GM12878 (cell line): ENCODE measurements around the gene ATP2C1. TPM values are rescaled to one million over a fixed set of nuclear protein-coding genes. Genes with fewer than 3 reads are reported as not detected.

Source experiments
- BCL3 ChIP-seq: IDR thresholded peaks from 2 replicates; pipeline ENCODE4 v1.6.1; 2011; ENCODE audit warnings: borderline replicate concordance, low read depth, mild to moderate bottlenecking, moderate library complexity, low read length; ENCODE audit not compliant: insufficient read depth, poor library complexity, severe bottlenecking
- EED ChIP-seq: sonication (generic); IDR thresholded peaks from 2 replicates; pipeline ENCODE4 v1.6.1; 2016; ENCODE audit warnings: antibody characterized with exemption, low read depth
- HCFC1 ChIP-seq: fragments of 150-350 bp; IDR thresholded peaks from 2 replicates; pipeline ENCODE4 v1.6.1; 2014; ENCODE audit warnings: low read length
- HDGF ChIP-seq: fragments of 450-650 bp; IDR thresholded peaks from 2 replicates; pipeline ENCODE4 v1.6.1; 2016; ENCODE audit warnings: antibody characterized with exemption
- PBX3 ChIP-seq: IDR thresholded peaks from 2 replicates; pipeline ENCODE4 v1.6.1; 2011; ENCODE audit warnings: mild to moderate bottlenecking, low read depth, low read length, moderate library complexity; ENCODE audit not compliant: insufficient replicate concordance
- PKNOX1 ChIP-seq: fragments of 450-650 bp; IDR thresholded peaks from 2 replicates; pipeline ENCODE4 v1.6.1; 2016; ENCODE audit warnings: mild to moderate bottlenecking
- RFX5 ChIP-seq: IDR thresholded peaks from 2 replicates; pipeline ENCODE4 v1.6.1; 2011; ENCODE audit warnings: low read depth, low read length, improper control_type of control experiment
- SMC3 ChIP-seq: IDR thresholded peaks from 2 replicates; pipeline ENCODE4 v1.6.1; 2011; ENCODE audit warnings: low read length, improper control_type of control experiment, borderline replicate concordance
- SUZ12 ChIP-seq: fragments of 200-600 bp; sonication (generic); IDR thresholded peaks from one replicate; pipeline ENCODE4 v1.6.1; 2018; ENCODE audit warnings: antibody characterized with exemption, mild to moderate bottlenecking; ENCODE audit not compliant: unreplicated experiment
- YBX1 ChIP-seq: fragments of 450-650 bp; IDR thresholded peaks from 2 replicates; pipeline ENCODE4 v1.6.1; 2016; ENCODE audit warnings: antibody characterized with exemption
- polyA plus RNA-seq, 11 experiments: library from polyadenylated mRNA; depleted of rRNA in 4 of 11; unstranded in 6 of 11; stranded (reverse) in 5 of 11; fragments of >200 nt; fragmentation: Nextera tagmentation in 4 of 11; fragmentation: Illumina TruSeq in 1 of 11; extraction: Ambion mirVana in 4 of 11; extraction: Trizol in 1 of 11; gene quantifications; 1 replicate in 1 of 11; 2 replicates in 10 of 11; pipeline versions ENCODE4 v1.2.1 to v1.2.3, GENCODE V29; 2011 to 2016; ENCODE audit warnings: inconsistent platforms in 2 of 11, missing spikeins in 2 of 11, low read depth in 1 of 11
- total RNA-seq, 4 experiments: library from RNA; depleted of rRNA in 3 of 4; stranded (reverse); fragments of >200 nt in 3 of 4; fragmentation: Illumina TruSeq in 1 of 4; extraction: Trizol in 1 of 4; gene quantifications; 2 replicates each; pipeline versions ENCODE4 v1.2.1 to v1.2.3, GENCODE V29; 2013 to 2021
- TF ChIP-seq, protein P1 (sequence below): fragments of 450-650 bp; IDR thresholded peaks from 2 replicates; pipeline ENCODE4 v1.6.1; 2017; ENCODE audit warnings: mild to moderate bottlenecking, moderate library complexity
- TF ChIP-seq, protein P2 (sequence below): fragments of 450-650 bp; IDR thresholded peaks from 2 replicates; pipeline ENCODE4 v1.6.1; 2017; ENCODE audit warnings: mild to moderate bottlenecking
- TF ChIP-seq, protein P3 (sequence below): IDR thresholded peaks from 2 replicates; pipeline ENCODE4 v1.6.1; 2012; ENCODE audit warnings: mild to moderate bottlenecking, low read depth, low read length

ATP2C1 gene
- total and polyA plus RNA-seq, 10 of the 15 experiments (the other 5 are each of a cell fraction or from before 2014, with no cell fraction given): 20.6 to 116 (median 55.1) TPM

GRCh38 chr3:130892759-130893375, 1.0 kb upstream of the ATP2C1 start (continued):
- TF ChIP-seq, protein P1, sequence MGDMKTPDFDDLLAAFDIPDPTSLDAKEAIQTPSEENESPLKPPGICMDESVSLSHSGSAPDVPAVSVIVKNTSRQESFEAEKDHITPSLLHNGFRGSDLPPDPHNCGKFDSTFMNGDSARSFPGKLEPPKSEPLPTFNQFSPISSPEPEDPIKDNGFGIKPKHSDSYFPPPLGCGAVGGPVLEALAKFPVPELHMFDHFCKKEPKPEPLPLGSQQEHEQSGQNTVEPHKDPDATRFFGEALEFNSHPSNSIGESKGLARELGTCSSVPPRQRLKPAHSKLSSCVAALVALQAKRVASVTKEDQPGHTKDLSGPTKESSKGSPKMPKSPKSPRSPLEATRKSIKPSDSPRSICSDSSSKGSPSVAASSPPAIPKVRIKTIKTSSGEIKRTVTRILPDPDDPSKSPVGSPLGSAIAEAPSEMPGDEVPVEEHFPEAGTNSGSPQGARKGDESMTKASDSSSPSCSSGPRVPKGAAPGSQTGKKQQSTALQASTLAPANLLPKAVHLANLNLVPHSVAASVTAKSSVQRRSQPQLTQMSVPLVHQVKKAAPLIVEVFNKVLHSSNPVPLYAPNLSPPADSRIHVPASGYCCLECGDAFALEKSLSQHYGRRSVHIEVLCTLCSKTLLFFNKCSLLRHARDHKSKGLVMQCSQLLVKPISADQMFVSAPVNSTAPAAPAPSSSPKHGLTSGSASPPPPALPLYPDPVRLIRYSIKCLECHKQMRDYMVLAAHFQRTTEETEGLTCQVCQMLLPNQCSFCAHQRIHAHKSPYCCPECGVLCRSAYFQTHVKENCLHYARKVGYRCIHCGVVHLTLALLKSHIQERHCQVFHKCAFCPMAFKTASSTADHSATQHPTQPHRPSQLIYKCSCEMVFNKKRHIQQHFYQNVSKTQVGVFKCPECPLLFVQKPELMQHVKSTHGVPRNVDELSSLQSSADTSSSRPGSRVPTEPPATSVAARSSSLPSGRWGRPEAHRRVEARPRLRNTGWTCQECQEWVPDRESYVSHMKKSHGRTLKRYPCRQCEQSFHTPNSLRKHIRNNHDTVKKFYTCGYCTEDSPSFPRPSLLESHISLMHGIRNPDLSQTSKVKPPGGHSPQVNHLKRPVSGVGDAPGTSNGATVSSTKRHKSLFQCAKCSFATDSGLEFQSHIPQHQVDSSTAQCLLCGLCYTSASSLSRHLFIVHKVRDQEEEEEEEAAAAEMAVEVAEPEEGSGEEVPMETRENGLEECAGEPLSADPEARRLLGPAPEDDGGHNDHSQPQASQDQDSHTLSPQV: no peak
- TF ChIP-seq, protein P2, sequence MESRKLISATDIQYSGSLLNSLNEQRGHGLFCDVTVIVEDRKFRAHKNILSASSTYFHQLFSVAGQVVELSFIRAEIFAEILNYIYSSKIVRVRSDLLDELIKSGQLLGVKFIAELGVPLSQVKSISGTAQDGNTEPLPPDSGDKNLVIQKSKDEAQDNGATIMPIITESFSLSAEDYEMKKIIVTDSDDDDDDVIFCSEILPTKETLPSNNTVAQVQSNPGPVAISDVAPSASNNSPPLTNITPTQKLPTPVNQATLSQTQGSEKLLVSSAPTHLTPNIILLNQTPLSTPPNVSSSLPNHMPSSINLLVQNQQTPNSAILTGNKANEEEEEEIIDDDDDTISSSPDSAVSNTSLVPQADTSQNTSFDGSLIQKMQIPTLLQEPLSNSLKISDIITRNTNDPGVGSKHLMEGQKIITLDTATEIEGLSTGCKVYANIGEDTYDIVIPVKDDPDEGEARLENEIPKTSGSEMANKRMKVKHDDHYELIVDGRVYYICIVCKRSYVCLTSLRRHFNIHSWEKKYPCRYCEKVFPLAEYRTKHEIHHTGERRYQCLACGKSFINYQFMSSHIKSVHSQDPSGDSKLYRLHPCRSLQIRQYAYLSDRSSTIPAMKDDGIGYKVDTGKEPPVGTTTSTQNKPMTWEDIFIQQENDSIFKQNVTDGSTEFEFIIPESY: no peak
- TF ChIP-seq YBX1 (no peak), BCL3 (no peak), SUZ12 (no peak), SMC3 (peak; percentile 86), HDGF (no peak), PBX3 (no peak), EED (no peak), PKNOX1 (no peak), HCFC1 (no peak), RFX5 (no peak)
- TF ChIP-seq, protein P3, sequence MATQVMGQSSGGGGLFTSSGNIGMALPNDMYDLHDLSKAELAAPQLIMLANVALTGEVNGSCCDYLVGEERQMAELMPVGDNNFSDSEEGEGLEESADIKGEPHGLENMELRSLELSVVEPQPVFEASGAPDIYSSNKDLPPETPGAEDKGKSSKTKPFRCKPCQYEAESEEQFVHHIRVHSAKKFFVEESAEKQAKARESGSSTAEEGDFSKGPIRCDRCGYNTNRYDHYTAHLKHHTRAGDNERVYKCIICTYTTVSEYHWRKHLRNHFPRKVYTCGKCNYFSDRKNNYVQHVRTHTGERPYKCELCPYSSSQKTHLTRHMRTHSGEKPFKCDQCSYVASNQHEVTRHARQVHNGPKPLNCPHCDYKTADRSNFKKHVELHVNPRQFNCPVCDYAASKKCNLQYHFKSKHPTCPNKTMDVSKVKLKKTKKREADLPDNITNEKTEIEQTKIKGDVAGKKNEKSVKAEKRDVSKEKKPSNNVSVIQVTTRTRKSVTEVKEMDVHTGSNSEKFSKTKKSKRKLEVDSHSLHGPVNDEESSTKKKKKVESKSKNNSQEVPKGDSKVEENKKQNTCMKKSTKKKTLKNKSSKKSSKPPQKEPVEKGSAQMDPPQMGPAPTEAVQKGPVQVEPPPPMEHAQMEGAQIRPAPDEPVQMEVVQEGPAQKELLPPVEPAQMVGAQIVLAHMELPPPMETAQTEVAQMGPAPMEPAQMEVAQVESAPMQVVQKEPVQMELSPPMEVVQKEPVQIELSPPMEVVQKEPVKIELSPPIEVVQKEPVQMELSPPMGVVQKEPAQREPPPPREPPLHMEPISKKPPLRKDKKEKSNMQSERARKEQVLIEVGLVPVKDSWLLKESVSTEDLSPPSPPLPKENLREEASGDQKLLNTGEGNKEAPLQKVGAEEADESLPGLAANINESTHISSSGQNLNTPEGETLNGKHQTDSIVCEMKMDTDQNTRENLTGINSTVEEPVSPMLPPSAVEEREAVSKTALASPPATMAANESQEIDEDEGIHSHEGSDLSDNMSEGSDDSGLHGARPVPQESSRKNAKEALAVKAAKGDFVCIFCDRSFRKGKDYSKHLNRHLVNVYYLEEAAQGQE: no peak
